Stimulated activated CD8-positive, alpha-beta memory T cell treated with anti-CD3 and anti-CD28 coated beads, Interleukin-7, amount 100 ng/mL, for 24 hours (primary cell): ENCODE results near the gene TMOD1.

Experiments used
- DNase-seq: peaks from one replicate; pipeline ENCODE4 v3.0.0-alpha.2; 2020; ENCODE audit warnings: low read depth

Gene TMOD1

GRCh38 chr9:97518166-97518908, 16.9 kb downstream of the TMOD1 start:
- no peak for DNase-seq

GRCh38 chr9:97518909-97519307, 17.4 kb downstream of the TMOD1 start:
- DNase-seq = no peak

GRCh38 chr9:97519441-97519970, 18.0 kb downstream of the TMOD1 start:
- DNase-seq = no peak

- no peak for DNase-seq
These were observed 20.3 kb downstream of the TMOD1 start for GRCh38 chr9:97521576-97522333.

- no peak for DNase-seq
These were observed 23.0 kb downstream of the TMOD1 start for GRCh38 chr9:97524424-97524823.

GRCh38 chr9:97525451-97525850, 24.0 kb downstream of the TMOD1 start:
- DNase-seq = no peak

GRCh38 chr9:97526895-97527575, 25.6 kb downstream of the TMOD1 start:
- DNase-seq = no peak

GRCh38 chr9:97527626-97528528, 26.4 kb downstream of the TMOD1 start:
- no peak for DNase-seq

GRCh38 chr9:97528529-97529230, 27.2 kb downstream of the TMOD1 start:
- DNase-seq = no peak

- DNase-seq = no peak
These were observed 28.1 kb downstream of the TMOD1 start for GRCh38 chr9:97529363-97530076.

GRCh38 chr9:97531888-97532376, 30.5 kb downstream of the TMOD1 start:
- no peak for DNase-seq

- no peak for DNase-seq
These were observed 32.7 kb downstream of the TMOD1 start for GRCh38 chr9:97534185-97534584.

GRCh38 chr9:97534961-97535594, 33.6 kb downstream of the TMOD1 start:
- no peak for DNase-seq

- DNase-seq = no peak
These were observed 34.3 kb downstream of the TMOD1 start for GRCh38 chr9:97535771-97536170.

GRCh38 chr9:97536480-97536879, 35.0 kb downstream of the TMOD1 start:
- DNase-seq = no peak

- DNase-seq = no peak
These were observed 42.1 kb downstream of the TMOD1 start for GRCh38 chr9:97543561-97543960.

GRCh38 chr9:97545486-97545885, 44.0 kb downstream of the TMOD1 start:
- DNase-seq = no peak

- no peak for DNase-seq
These were observed 45.8 kb downstream of the TMOD1 start for GRCh38 chr9:97547098-97547829.

- DNase-seq = no peak
These were observed 46.9 kb downstream of the TMOD1 start for GRCh38 chr9:97548379-97548778.
